Measurements from ENCODE around the gene SYNE1.

The SYNE1 gene

DNA sequence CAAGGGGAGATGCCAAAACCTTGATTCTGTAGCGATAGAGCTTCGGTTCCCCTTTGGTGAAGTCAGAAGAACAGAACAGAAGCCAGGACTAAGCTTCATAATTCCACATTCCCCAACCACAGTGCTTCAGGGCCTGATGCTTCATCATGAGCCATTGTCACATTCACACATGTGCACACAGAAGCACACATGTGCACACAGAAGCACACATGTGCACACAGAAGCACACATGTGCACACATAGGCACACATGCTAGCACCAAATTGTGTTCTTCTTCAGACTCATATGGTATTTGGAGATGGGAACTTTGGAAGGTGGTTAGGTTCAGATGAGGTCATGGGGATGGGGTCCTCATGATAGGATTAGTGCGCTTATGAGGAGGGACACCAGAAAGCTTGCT lies 183.2 kb downstream of the SYNE1 start:
- TF ChIP-seq SPI1 (IDR thresholded peaks at IDR 0.05; ENCODE audit: borderline replicate concordance, low read depth), result no peak
- no peak for TF ChIP-seq GABPA (IDR thresholded peaks at IDR 0.05; ENCODE audit: low read depth)
- TF ChIP-seq, protein P1, sequence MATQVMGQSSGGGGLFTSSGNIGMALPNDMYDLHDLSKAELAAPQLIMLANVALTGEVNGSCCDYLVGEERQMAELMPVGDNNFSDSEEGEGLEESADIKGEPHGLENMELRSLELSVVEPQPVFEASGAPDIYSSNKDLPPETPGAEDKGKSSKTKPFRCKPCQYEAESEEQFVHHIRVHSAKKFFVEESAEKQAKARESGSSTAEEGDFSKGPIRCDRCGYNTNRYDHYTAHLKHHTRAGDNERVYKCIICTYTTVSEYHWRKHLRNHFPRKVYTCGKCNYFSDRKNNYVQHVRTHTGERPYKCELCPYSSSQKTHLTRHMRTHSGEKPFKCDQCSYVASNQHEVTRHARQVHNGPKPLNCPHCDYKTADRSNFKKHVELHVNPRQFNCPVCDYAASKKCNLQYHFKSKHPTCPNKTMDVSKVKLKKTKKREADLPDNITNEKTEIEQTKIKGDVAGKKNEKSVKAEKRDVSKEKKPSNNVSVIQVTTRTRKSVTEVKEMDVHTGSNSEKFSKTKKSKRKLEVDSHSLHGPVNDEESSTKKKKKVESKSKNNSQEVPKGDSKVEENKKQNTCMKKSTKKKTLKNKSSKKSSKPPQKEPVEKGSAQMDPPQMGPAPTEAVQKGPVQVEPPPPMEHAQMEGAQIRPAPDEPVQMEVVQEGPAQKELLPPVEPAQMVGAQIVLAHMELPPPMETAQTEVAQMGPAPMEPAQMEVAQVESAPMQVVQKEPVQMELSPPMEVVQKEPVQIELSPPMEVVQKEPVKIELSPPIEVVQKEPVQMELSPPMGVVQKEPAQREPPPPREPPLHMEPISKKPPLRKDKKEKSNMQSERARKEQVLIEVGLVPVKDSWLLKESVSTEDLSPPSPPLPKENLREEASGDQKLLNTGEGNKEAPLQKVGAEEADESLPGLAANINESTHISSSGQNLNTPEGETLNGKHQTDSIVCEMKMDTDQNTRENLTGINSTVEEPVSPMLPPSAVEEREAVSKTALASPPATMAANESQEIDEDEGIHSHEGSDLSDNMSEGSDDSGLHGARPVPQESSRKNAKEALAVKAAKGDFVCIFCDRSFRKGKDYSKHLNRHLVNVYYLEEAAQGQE (IDR thresholded peaks at IDR 0.05; ENCODE audit: insufficient replicate concordance, low read depth), result no peak
- TF ChIP-seq POLR2AphosphoS5 (IDR thresholded peaks at IDR 0.05; ENCODE audit: low read depth), result no peak
- TF ChIP-seq, protein P2, sequence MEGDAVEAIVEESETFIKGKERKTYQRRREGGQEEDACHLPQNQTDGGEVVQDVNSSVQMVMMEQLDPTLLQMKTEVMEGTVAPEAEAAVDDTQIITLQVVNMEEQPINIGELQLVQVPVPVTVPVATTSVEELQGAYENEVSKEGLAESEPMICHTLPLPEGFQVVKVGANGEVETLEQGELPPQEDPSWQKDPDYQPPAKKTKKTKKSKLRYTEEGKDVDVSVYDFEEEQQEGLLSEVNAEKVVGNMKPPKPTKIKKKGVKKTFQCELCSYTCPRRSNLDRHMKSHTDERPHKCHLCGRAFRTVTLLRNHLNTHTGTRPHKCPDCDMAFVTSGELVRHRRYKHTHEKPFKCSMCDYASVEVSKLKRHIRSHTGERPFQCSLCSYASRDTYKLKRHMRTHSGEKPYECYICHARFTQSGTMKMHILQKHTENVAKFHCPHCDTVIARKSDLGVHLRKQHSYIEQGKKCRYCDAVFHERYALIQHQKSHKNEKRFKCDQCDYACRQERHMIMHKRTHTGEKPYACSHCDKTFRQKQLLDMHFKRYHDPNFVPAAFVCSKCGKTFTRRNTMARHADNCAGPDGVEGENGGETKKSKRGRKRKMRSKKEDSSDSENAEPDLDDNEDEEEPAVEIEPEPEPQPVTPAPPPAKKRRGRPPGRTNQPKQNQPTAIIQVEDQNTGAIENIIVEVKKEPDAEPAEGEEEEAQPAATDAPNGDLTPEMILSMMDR (IDR thresholded peaks at IDR 0.05; ENCODE audit: insufficient read depth, low read length), result no peak
- H3K27me3 ChIP-seq (ENCODE audit: insufficient read depth, poor library complexity, severe bottlenecking), result no peaks in the 10 kb centered on the region
- H3K4me3 ChIP-seq (replicated peaks; ENCODE audit: insufficient read depth, low read length), result no peak overlapping the region
- no peak overlapping the region for H3K27ac ChIP-seq (replicated peaks)
- no peak for DNase-seq (ENCODE audit: low read depth in 1 of 2, low spot score in 1 of 2)

DNA sequence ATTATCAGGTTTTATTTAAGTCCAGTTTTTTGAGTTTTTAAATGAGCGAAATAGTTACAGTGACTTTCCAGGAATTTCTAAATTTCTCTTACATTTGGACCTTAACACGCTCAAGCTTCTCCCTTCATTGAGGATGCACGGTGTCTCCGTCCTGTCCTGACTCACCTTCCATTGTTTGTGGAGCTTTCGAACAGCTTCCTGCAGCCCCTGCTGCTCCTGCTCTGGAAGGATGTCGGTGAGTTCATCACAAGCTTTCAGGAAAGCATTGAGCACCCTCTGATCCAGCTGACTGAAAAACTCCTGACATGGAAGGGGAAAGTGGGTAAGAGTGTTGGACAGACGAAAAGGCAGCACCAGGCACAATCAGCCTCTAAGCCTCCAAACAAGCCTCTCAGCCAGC lies 183.7 kb downstream of the SYNE1 start:
- Histone ChIP-seq H3K4me3 (replicated peaks; ENCODE audit: insufficient read depth, low read length) (no peak overlapping the region), H3K27me3 (ENCODE audit: insufficient read depth, poor library complexity, severe bottlenecking) (no peaks in the 10 kb centered on the region), H3K27ac (replicated peaks) (no peak overlapping the region)
- DNase-seq (ENCODE audit: low read depth in 1 of 2, low spot score in 1 of 2), result no peak
- TF ChIP-seq POLR2AphosphoS5 (IDR thresholded peaks at IDR 0.05; ENCODE audit: low read depth) (no peak), GABPA (IDR thresholded peaks at IDR 0.05; ENCODE audit: low read depth) (no peak), SPI1 (IDR thresholded peaks at IDR 0.05; ENCODE audit: borderline replicate concordance, low read depth) (no peak)
- TF ChIP-seq, protein P1 (IDR thresholded peaks at IDR 0.05; ENCODE audit: insufficient replicate concordance, low read depth), result no peak
- TF ChIP-seq, protein P2 (IDR thresholded peaks at IDR 0.05; ENCODE audit: insufficient read depth, low read length), result no peak

DNA sequence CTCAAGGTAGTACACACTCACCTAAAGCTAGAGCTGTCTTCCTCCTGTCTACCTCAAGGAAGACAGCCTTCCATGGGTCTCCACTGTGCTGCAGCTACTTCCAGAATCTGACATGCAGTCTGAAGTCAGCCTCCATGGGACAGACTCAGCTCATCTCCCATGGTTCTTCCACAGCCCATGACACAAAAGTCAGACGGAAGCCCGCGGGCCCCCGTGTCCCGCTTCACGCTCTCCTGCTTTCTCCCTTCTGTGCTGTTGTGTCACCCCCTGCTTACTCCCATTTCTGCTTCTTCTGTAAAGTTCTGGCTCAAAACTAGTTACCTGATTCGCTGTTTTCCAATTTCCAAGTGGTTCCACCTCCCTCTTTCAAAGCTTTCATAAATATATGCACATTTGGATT lies 184.5 kb downstream of the SYNE1 start:
- no peak for DNase-seq (ENCODE audit: low read depth in 1 of 2, low spot score in 1 of 2)
- no peak overlapping the region for H3K27ac ChIP-seq (replicated peaks)
- TF ChIP-seq GABPA (IDR thresholded peaks at IDR 0.05; ENCODE audit: low read depth), result no peak
- no peak for TF ChIP-seq POLR2AphosphoS5 (IDR thresholded peaks at IDR 0.05; ENCODE audit: low read depth)
- TF ChIP-seq, protein P2 (IDR thresholded peaks at IDR 0.05; ENCODE audit: insufficient read depth, low read length), result no peak
- TF ChIP-seq, protein P1 (IDR thresholded peaks at IDR 0.05; ENCODE audit: insufficient replicate concordance, low read depth), result no peak
- no peak overlapping the region for H3K4me3 ChIP-seq (replicated peaks; ENCODE audit: insufficient read depth, low read length)
- no peaks in the 10 kb centered on the region for H3K27me3 ChIP-seq (ENCODE audit: insufficient read depth, poor library complexity, severe bottlenecking)

Measured in HL-60 (cell line).